Activated CD8-positive, alpha-beta memory T cell treated with anti-CD3 and anti-CD28 coated beads, Interleukin-2, amount 10 ng/mL, durations not matched to agents 7 days and 5 days (primary cell): Measurements from ENCODE around the gene CASZ1. TPM values are rescaled to one million over a fixed set of nuclear protein-coding genes. Genes with fewer than 3 reads are reported as not detected.

Source experiments
- ATAC-seq: fragments of 150-1000 bp; cut with Tn5 transposase; one replicate; pipeline ENCODE4 v1.10.0; 2021; ENCODE audit warnings: moderate library complexity
- CTCF ChIA-PET: fragments of 350-600 bp; sonication (Branson Sonifier 250); formaldehyde crosslinking; loops from one replicate; lab custom pipeline; 2021; ENCODE audit warnings: antibody characterized with exemption; lab: Charles Lee
- DNase-seq: peaks from one replicate; pipeline ENCODE4 v3.0.0-alpha.2; 2020
- H3K27ac Mint-ChIP-seq: one replicate; pipeline ENCODE4 v1.8.0; 2021; ENCODE audit warnings: mild to moderate bottlenecking, mixed read lengths
- H3K27me3 Mint-ChIP-seq: one replicate; pipeline ENCODE4 v1.8.0; 2021; ENCODE audit warnings: mixed read lengths
- H3K36me3 Mint-ChIP-seq: one replicate; pipeline ENCODE4 v1.8.0; 2021; ENCODE audit warnings: mild to moderate bottlenecking, mixed read lengths
- H3K4me1 Mint-ChIP-seq: one replicate; pipeline ENCODE4 v1.8.0; 2021; ENCODE audit warnings: mixed read lengths
- H3K4me3 Mint-ChIP-seq: one replicate; pipeline ENCODE4 v1.8.0; 2021; ENCODE audit warnings: mild to moderate bottlenecking, moderate library complexity, mixed read lengths
- H3K9me3 Mint-ChIP-seq: one replicate; pipeline ENCODE4 v1.8.0; 2022; ENCODE audit warnings: low read depth, mixed read lengths
- total RNA-seq, 2 experiments: library from RNA; stranded (reverse); gene quantifications; one replicate each; pipeline ENCODE4 v1.2.3, GENCODE V29; 2021

The CASZ1 gene
- total RNA-seq, 2 experiments from 2014 or later, result 8.8 to 16.3 TPM

DNA sequence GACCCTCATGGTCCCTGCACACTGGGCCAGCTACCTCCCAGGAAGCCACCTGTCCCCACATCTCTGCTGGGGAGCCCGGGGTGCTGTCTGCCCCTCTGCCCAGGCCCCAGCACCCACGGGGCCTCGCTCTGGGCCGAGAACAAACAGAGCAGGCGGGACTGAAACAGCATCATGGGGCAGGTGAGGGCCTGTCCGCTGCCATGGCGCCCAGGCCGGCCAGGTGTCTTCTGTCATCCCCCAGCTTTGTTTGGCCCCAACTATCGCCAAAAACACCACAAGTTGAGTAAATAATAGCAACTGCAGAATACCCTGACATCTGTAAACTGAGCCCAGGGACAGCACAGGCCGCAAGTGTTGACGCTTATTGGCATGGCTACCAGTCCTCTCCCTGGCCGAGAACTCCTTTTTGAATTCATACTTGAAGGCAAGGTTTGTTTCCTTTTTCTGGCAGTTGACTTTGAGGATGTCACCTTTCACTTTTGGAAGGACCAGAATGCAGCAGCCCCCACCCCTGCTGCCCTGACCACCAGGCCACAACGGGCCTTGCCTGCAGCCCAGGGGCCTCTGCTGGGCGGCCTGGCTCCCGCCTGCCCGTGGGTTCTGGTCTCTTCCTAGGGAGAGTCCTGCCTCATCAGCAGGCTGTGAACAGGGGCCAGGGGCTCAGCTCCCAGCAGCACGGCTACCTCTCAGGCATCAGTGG lies 152.7 kb downstream of the CASZ1 start:
- ATAC-seq (no peak), DNase-seq (no peak)
- no peaks in the 10 kb centered on the region for H3K4me1 Mint-ChIP-seq
- H3K9me3 Mint-ChIP-seq, result no peaks in the 10 kb centered on the region
- CTCF ChIA-PET, result no interaction called here
- no peaks in the 10 kb centered on the region for H3K27me3 Mint-ChIP-seq
- no peaks in the 10 kb centered on the region for H3K36me3 Mint-ChIP-seq
- no peak overlapping the region for H3K4me3 Mint-ChIP-seq
- no peak overlapping the region for H3K27ac Mint-ChIP-seq

DNA sequence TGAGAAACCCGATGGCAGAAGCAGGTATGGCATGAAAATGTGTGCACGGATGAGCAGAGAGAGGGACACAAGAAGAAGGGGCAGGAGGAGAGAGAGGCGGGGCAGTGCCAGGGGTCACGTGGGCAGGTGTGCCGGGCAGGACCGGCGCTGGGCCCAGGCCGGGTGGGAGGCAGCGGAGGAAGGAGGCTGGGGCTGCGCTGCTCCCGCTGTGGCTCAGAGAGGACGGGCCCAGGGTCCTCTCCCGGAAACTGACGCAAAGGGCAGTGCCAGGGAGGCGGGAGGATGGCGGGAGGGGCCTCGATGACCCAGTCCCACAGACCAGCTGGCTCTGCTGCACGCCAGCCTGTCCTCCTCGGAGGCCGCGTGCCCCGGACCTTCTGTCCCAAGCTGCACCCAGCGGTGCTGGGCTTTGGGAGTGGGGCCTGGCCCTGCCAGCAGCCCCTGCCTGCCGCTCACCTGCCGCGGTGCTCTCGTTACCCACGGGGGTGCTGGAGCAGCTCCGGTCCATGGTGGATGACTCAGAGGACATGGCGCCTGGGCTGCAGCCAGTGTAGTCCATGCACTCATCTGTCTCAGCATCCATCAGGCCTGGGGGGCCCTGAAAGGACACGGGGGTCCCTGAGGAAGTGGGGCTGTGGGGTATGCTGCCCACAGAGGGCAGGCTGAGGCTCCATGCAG lies 153.9 kb downstream of the CASZ1 start:
- ATAC-seq (no peak), DNase-seq (no peak)
- no peaks in the 10 kb centered on the region for H3K4me1 Mint-ChIP-seq
- H3K9me3 Mint-ChIP-seq, result no peaks in the 10 kb centered on the region
- no peaks in the 10 kb centered on the region for H3K27me3 Mint-ChIP-seq
- no peak overlapping the region for H3K4me3 Mint-ChIP-seq
- no peaks in the 10 kb centered on the region for H3K36me3 Mint-ChIP-seq
- H3K27ac Mint-ChIP-seq, result no peak overlapping the region
- CTCF ChIA-PET, result no interaction called here

GRCh38 chr1:10641976-10642375 lies 154.5 kb downstream of the CASZ1 start:
- CTCF ChIA-PET, result no interaction called here
- no peak for DNase-seq
- Mint-ChIP-seq H3K27me3 (no peaks in the 10 kb centered on the region), H3K36me3 (no peaks in the 10 kb centered on the region), H3K4me3 (no peak overlapping the region), H3K27ac (no peak overlapping the region), H3K4me1 (no peaks in the 10 kb centered on the region), H3K9me3 (no peaks in the 10 kb centered on the region)
- ATAC-seq, result no peak

DNA sequence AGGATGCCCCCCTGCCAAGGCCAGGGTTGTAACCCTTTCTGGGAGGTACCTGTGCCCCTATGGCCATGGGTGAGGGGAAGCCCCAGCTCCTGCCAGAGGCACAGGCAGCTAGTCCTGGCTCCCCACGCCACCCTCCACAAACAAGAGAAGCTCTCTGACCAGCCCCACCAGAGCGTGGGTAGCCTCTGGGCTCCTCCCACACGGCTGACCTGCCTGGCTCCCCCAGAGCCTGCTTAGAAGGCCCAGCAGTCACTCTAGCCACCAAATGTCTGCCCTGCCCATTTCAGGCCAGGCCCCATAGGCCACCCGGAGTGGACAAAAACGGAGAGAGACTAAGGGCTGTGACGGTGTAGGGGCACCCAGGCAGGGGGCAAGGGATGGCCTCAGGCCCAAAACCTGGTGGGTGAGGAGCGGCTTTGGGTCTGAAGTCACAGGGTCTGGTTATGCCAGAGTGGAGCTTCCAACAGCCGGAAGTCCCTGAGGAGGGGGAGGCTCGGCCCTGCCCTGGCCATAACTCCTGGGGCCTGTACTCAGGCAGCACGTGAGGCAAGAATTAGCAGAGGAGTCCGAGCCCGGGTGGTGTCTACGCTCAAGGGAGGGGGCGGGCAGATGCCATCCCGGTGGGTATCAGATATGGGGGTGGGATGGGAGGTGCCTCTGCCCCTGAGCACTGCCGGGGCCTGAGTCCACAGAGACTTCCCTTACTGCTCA lies 155.4 kb downstream of the CASZ1 start:
- H3K4me3 Mint-ChIP-seq, result no peak overlapping the region
- no peak for DNase-seq
- H3K27me3 Mint-ChIP-seq, result no peaks in the 10 kb centered on the region
- H3K36me3 Mint-ChIP-seq, result no peaks in the 10 kb centered on the region
- no peaks in the 10 kb centered on the region for H3K9me3 Mint-ChIP-seq
- no peak overlapping the region for H3K27ac Mint-ChIP-seq
- CTCF ChIA-PET, result interaction anchor here (1.4 kb wide), 1 partner anchor 11 kb away, joined by 3 read pairs; no protein-coding TSS in a partner anchor
- ATAC-seq, result no peak
- H3K4me1 Mint-ChIP-seq, result no peaks in the 10 kb centered on the region

GRCh38 chr1:10639775-10640578 lies 156.5 kb downstream of the CASZ1 start:
- ATAC-seq (no peak), DNase-seq (no peak)
- CTCF ChIA-PET, result interaction anchor here (1.3 to 1.4 kb wide), 2 partner anchors 10 kb away, joined by 3 read pairs; no protein-coding TSS in a partner anchor
- Mint-ChIP-seq H3K27ac (no peak overlapping the region), H3K9me3 (no peaks in the 10 kb centered on the region), H3K4me3 (no peak overlapping the region), H3K4me1 (no peaks in the 10 kb centered on the region), H3K27me3 (no peaks in the 10 kb centered on the region), H3K36me3 (no peaks in the 10 kb centered on the region)

GRCh38 chr1:10639011-10639774 lies 157.3 kb downstream of the CASZ1 start:
- Mint-ChIP-seq H3K4me3 (no peak overlapping the region), H3K4me1 (no peaks in the 10 kb centered on the region), H3K27me3 (no peaks in the 10 kb centered on the region), H3K9me3 (no peaks in the 10 kb centered on the region), H3K27ac (no peak overlapping the region), H3K36me3 (no peaks in the 10 kb centered on the region)
- DNase-seq, result no peak
- CTCF ChIA-PET, result interaction anchor here (1.3 kb wide), 1 partner anchor 9 kb away, joined by 3 read pairs; no protein-coding TSS in a partner anchor
- no peak for ATAC-seq

DNA sequence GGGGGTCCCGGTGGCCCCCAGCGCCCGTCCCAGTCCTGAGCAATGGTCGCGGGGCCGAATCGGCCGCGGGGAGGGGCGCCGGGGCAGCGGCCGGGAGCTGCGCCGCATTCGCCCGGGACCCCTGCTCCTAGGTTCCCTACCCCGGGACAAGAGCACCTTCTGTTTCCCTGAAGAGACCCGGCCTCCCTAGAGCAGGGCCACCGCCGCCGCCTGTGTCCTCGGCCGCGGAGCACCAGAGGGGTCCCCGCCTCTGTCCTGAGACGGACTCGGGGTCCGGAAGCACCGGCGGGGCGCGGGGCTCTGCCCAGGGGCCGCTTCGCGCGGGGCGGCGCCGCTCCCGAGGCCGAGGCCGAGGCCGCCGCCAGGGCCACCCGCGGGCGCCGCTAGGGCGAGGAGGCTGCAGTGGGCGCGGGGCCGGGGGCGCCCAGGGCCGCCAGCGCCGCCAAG lies 157.9 kb downstream of the CASZ1 start:
- Mint-ChIP-seq H3K27me3 (no peaks in the 10 kb centered on the region), H3K4me1 (no peaks in the 10 kb centered on the region), H3K9me3 (no peaks in the 10 kb centered on the region), H3K36me3 (no peaks in the 10 kb centered on the region), H3K4me3 (no peak overlapping the region), H3K27ac (no peak overlapping the region)
- ATAC-seq, result no peak
- CTCF ChIA-PET, result interaction anchor here (1.3 kb wide), 1 partner anchor 8 kb away, joined by 3 read pairs; no protein-coding TSS in a partner anchor
- DNase-seq, result no peak

DNA sequence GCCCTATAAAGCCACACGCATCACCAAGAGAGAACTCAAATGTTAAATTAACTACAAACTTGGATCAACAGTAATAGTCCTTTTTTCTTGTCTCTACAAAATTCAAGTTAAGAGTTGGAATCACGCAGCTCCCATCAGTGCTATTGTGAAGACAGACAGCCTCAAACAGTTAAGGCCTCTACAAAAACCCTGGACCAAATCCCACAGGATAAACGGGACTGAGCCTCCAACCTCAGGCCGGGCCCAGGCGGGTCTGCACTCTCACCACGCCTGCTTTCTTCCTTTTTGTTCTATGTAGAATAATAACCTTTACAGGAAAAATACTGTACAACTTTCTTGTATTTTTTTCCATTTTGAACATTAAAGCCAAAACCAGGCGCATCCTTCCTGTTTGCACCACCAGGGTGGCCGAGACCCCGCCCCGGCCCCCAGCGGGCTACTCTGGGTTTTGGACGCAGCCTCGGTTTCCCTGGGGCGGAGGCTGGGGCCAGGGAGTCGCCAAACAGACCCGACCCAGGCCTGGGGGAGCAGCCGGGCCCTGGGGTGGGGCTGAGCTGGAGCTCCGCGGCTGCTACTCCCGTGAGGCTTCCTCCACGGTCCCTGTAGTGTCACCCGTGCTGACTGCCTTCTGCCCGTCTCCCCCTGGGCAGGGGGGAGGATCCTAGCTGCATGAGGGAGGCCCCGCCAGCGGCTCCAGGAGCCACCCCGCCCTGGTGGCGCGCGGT lies 158.4 kb downstream of the CASZ1 start:
- CTCF ChIA-PET, result no interaction called here
- Mint-ChIP-seq H3K9me3 (no peaks in the 10 kb centered on the region), H3K4me1 (no peaks in the 10 kb centered on the region), H3K36me3 (no peaks in the 10 kb centered on the region), H3K27ac (no peak overlapping the region), H3K27me3 (no peaks in the 10 kb centered on the region), H3K4me3 (no peak overlapping the region)
- ATAC-seq, result no peak
- DNase-seq, result no peak

GRCh38 chr1:10637400-10637799 lies 159.0 kb downstream of the CASZ1 start:
- CTCF ChIA-PET, result no interaction called here
- DNase-seq, result no peak
- Mint-ChIP-seq H3K27ac (no peak overlapping the region), H3K9me3 (no peaks in the 10 kb centered on the region), H3K4me1 (no peaks in the 10 kb centered on the region), H3K27me3 (no peaks in the 10 kb centered on the region), H3K36me3 (no peaks in the 10 kb centered on the region), H3K4me3 (no peak overlapping the region)
- ATAC-seq, result no peak

GRCh38 chr1:10635992-10636391 lies 160.5 kb downstream of the CASZ1 start:
- H3K27me3 Mint-ChIP-seq, result no peaks in the 10 kb centered on the region
- no peaks in the 10 kb centered on the region for H3K36me3 Mint-ChIP-seq
- CTCF ChIA-PET, result no interaction called here
- H3K9me3 Mint-ChIP-seq, result no peaks in the 10 kb centered on the region
- H3K4me1 Mint-ChIP-seq, result no peaks in the 10 kb centered on the region
- ATAC-seq, result no peak
- H3K4me3 Mint-ChIP-seq, result no peak overlapping the region
- no peak for DNase-seq
- no peak overlapping the region for H3K27ac Mint-ChIP-seq

GRCh38 chr1:10635085-10635896 lies 161.2 kb downstream of the CASZ1 start:
- DNase-seq (no peak), ATAC-seq (no peak)
- CTCF ChIA-PET, result no interaction called here
- Mint-ChIP-seq H3K9me3 (no peaks in the 10 kb centered on the region), H3K4me3 (no peak overlapping the region), H3K36me3 (no peaks in the 10 kb centered on the region), H3K27ac (no peak overlapping the region), H3K4me1 (no peaks in the 10 kb centered on the region), H3K27me3 (no peaks in the 10 kb centered on the region)
